ENCODE results near the gene KRTAP19-8. TPM values are rescaled to one million over a fixed set of nuclear protein-coding genes. Genes with fewer than 3 reads are reported as not detected.

The KRTAP19-8 gene
- total RNA-seq, 1 donor from 2014 or later = not detected

DNA sequence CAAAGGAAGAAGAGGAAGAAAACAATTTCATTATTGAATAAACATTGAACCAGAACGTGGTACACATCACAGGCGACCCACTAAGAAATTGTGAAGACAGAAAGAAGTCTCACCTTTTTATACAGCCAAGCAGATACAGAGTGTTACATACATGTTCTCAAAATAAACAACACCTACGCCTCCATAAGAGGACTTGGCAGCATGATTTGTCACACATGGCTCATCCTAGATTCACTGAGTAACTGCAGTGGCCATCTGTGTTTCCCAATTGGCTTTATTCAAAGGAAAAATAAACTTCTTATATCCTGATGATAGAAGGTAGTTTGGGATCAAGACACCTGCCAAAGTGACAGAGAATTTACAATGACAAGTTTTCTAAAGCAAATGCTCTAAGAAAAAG is 7.6 kb upstream of the KRTAP19-8 start:
- TF ChIP-seq, protein P1, sequence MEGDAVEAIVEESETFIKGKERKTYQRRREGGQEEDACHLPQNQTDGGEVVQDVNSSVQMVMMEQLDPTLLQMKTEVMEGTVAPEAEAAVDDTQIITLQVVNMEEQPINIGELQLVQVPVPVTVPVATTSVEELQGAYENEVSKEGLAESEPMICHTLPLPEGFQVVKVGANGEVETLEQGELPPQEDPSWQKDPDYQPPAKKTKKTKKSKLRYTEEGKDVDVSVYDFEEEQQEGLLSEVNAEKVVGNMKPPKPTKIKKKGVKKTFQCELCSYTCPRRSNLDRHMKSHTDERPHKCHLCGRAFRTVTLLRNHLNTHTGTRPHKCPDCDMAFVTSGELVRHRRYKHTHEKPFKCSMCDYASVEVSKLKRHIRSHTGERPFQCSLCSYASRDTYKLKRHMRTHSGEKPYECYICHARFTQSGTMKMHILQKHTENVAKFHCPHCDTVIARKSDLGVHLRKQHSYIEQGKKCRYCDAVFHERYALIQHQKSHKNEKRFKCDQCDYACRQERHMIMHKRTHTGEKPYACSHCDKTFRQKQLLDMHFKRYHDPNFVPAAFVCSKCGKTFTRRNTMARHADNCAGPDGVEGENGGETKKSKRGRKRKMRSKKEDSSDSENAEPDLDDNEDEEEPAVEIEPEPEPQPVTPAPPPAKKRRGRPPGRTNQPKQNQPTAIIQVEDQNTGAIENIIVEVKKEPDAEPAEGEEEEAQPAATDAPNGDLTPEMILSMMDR (IDR thresholded peaks at IDR 0.05) = no peak
- Histone ChIP-seq H3K4me1 (no peaks in the 10 kb centered on the region), H3K27ac (no peak overlapping the region), H3K4me3 (no peak overlapping the region), H3K9me3 (no peaks in the 10 kb centered on the region), H3K27me3 (no peaks in the 10 kb centered on the region), H3K36me3 (no peaks in the 10 kb centered on the region)
- intact Hi-C loops (cut with DNase I) = no loop called here
- ATAC-seq (no peak), DNase-seq (no peak)

DNA sequence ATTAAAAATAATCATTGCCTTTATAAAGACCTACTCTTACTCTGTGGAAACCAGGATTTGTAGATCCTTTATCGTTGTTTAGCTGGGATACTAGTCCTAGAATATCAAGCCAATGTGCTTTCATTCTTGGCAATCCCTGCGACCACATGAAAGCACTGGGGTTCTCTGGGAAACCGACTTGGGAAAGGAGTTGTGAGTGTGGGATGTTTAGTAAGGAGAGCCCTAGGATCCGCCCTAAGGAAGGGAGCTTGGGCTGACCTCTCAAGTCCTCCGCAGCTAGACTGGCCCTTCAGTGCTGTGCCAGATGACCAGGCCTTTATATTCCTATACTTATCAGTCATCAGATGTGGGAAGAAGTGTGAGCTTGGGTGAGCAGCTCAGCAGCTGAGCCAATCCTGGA is 5.2 kb upstream of the KRTAP19-8 start:
- Histone ChIP-seq H3K4me3 (no peak overlapping the region), H3K27me3 (no peaks in the 10 kb centered on the region), H3K36me3 (no peaks in the 10 kb centered on the region), H3K4me1 (no peaks in the 10 kb centered on the region), H3K27ac (no peak overlapping the region), H3K9me3 (no peaks in the 10 kb centered on the region)
- TF ChIP-seq, protein P1 (IDR thresholded peaks at IDR 0.05) = no peak
- intact Hi-C loops (cut with DNase I) = no loop called here
- ATAC-seq (no peak), DNase-seq (no peak)

DNA sequence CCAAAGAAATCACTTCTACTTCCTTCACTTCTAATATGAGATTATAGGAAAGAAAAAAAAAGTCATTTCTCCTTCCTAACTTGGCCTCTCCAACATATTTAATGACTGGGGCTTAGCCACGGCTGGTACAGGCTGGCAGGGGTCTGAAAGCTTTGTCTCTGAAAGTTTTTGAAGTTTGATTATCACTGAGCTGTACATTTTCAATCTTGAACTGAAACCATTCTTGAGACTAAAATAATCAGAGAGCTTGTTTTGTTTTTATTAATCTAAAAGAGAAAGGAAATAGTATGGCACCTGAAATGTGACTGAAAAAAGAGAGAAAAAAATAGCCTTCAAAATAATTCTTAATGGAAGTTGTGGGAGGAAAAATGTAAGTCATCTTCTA is 3.8 kb upstream of the KRTAP19-8 start:
- no peaks in the 10 kb centered on the region for H3K27me3 ChIP-seq
- no peaks in the 10 kb centered on the region for H3K9me3 ChIP-seq
- H3K4me1 ChIP-seq = no peaks in the 10 kb centered on the region
- H3K4me3 ChIP-seq = no peak overlapping the region
- no peak overlapping the region for H3K27ac ChIP-seq
- TF ChIP-seq, protein P1 (IDR thresholded peaks at IDR 0.05) = no peak
- H3K36me3 ChIP-seq = no peaks in the 10 kb centered on the region
- intact Hi-C loops (cut with DNase I) = no loop called here
- ATAC-seq (no peak), DNase-seq (no peak)

DNA sequence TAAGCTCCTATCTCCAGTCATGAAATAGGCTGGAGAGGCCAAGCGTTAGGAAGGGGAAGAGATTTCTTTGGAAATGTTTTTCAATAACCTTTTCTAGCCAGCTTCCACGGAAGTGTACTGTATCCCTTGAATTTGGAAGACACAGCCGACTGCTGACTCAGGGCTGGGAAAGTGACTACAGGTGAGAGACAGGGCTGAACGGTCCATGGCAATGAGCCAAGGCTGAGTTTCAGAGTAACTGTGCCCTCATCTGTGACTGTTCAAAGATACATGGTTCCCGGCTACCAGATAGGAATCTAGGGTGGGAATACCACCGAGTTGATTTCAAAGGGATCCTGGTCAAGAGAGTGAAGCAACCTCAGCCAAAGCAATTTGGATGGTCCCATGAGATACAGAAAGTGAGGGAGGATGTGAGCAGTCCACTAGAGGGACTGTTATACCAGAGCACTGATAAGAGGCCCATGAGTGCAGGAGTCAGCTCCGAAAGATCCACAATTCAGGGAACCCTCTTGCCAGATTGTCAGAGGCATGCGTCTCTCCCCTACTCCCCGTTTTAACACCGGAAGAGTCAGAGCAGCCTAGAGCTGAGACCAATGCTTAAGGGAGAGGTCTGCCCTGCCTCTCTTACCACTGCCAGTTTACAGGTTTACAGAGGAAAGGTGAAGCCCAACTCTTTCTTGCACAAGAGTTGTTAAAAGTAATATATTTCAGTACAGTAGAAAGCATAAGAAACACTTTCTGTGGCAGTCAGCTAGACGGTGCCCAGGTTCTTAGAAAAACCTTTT is 3.2 kb upstream of the KRTAP19-8 start:
- TF ChIP-seq, protein P1 (IDR thresholded peaks at IDR 0.05) = no peak
- H3K27me3 ChIP-seq = no peaks in the 10 kb centered on the region
- intact Hi-C loops (cut with DNase I) = no loop called here

DNA sequence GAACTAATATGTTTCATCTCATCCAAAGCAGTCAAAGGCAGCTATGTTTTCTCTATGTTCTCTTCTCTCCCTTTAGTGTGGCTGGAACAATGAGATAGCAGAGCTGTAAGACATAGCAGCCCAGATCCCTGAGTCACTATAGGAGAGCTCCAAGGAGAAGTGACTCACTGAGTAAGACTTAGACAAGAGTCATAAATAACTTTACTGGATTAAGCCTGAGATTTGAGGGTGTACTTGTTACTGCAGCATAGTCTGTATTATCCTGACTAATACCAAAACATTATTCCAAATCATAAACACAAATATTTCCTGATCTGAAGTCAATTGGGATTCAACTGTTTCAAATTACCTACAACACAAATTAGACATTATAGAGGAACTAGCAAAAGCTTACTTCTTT is 3.9 kb downstream of the KRTAP19-8 start:
- Histone ChIP-seq H3K4me1 (no peaks in the 10 kb centered on the region), H3K27ac (no peak overlapping the region), H3K36me3 (no peaks in the 10 kb centered on the region), H3K9me3 (no peaks in the 10 kb centered on the region), H3K4me3 (no peak overlapping the region), H3K27me3 (no peaks in the 10 kb centered on the region)
- DNase-seq (no peak), ATAC-seq (no peak)
- intact Hi-C loops (cut with DNase I) = no loop called here
- TF ChIP-seq, protein P1 (IDR thresholded peaks at IDR 0.05) = no peak

More for the DNA sequence above, 3.2 kb upstream of the KRTAP19-8 start:
- DNase-seq (no peak), ATAC-seq (no peak)
- no peak overlapping the region for H3K27ac ChIP-seq
- no peaks in the 10 kb centered on the region for H3K9me3 ChIP-seq
- no peak overlapping the region for H3K4me3 ChIP-seq
- no peaks in the 10 kb centered on the region for H3K36me3 ChIP-seq
- H3K4me1 ChIP-seq = no peaks in the 10 kb centered on the region

Data from upper lobe of right lung (tissue), 1 donor.